ENCODE data around the gene WNT4. TPM values are rescaled to one million over a fixed set of nuclear protein-coding genes. Genes with fewer than 3 reads are reported as not detected.
A peak's percentile ranks its signal among the peaks of the same experiment; 100 is the strongest.

The WNT4 gene
- total and polyA plus RNA-seq, 8 donors = 0.69 to 17.6 (median 4.0) TPM

DNA sequence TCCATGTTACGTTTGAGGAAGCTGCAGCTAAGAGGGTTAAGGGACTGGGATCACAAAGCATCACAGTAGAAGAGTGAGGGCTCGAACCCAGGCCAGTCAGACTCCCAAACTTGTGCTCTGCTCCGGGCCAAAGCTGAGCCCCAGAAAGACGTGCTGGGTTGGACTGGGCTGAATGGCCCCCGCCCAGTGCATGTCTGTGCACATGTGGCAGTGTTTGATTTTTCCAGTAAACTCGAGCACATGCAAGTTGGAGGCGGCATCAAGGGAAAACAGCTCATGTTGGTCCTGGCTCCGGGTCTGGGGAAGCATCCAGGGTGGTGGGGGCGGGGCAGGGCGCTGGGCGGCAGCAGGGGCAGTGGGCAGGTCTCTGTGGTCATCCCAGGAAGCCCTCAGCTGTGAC is 39.8 kb upstream of the WNT4 start:
- no peak for FAIRE-seq
- no peaks in the 10 kb centered on the region for H3K9me3 ChIP-seq
- intact Hi-C loops (cut with DNase I) = no loop called here
- no peak for ATAC-seq
- TF ChIP-seq CTCF (IDR thresholded peaks at IDR 0.05) = no peak
- DNase-seq = no peak
- H3K36me3 ChIP-seq = no peaks in the 10 kb centered on the region
- H3K27ac ChIP-seq = no peak overlapping the region
- H3K4me1 ChIP-seq = no peaks in the 10 kb centered on the region
- no peaks in the 10 kb centered on the region for H3K27me3 ChIP-seq
- 43 to 53% methylated on average over 11 of the region's 11 CpGs for WGBS, 2 donors
- H3K4me3 ChIP-seq = no peak overlapping the region

- FAIRE-seq (no peak), ATAC-seq (no peak), DNase-seq (peak in 1 of 6 donors; percentile 5)
- H3K27ac ChIP-seq = no peak overlapping the region
- intact Hi-C loops (cut with DNase I) = no loop called here
- no peak for TF ChIP-seq CTCF (IDR thresholded peaks at IDR 0.05)
- no peaks in the 10 kb centered on the region for H3K4me1 ChIP-seq
- no peaks in the 10 kb centered on the region for H3K27me3 ChIP-seq
- H3K4me3 ChIP-seq = no peak overlapping the region
- H3K36me3 ChIP-seq = no peaks in the 10 kb centered on the region
- no peaks in the 10 kb centered on the region for H3K9me3 ChIP-seq
- WGBS, 2 donors = 94 to 95% methylated on average over 2 of the region's 2 CpGs
Measured at GRCh38 chr1:22179197-22179803, 36.4 kb upstream of the WNT4 start.

GRCh38 chr1:22177354-22178003 is 34.6 kb upstream of the WNT4 start:
- WGBS, 2 donors = 81% methylated on average over 9 of the region's 9 CpGs
- H3K36me3 ChIP-seq = no peaks in the 10 kb centered on the region
- intact Hi-C loops (cut with DNase I) = no loop called here
- no peaks in the 10 kb centered on the region for H3K4me1 ChIP-seq
- ATAC-seq = no peak
- H3K27me3 ChIP-seq = no peaks in the 10 kb centered on the region
- H3K27ac ChIP-seq = no peak overlapping the region
- no peak for FAIRE-seq
- H3K4me3 ChIP-seq = no peak overlapping the region
- peak in 1 of 6 donors; percentile 8 for DNase-seq
- TF ChIP-seq CTCF (IDR thresholded peaks at IDR 0.05) = no peak
- H3K9me3 ChIP-seq = no peaks in the 10 kb centered on the region

DNA sequence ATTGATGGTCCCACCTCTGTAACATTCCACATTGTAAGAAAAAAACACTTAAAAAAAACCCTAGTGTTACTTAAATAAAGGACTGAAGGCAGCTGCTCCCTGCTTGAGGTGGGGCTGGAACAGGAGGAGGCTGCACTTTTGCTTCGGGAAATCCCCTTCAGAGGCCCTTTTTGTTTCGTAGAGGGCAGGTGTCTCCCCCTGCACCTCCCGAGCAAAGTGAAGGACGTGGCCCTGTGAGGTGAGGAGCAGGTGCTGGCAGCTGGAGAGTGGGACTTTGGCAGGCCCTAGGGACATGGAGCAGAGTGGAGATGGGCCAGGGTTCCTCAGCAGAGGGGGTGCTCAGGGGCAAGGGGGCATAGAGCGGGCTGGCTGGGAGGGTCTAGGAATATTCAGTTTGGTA is 33.4 kb upstream of the WNT4 start:
- H3K4me1 ChIP-seq = no peaks in the 10 kb centered on the region
- no peak overlapping the region for H3K27ac ChIP-seq
- FAIRE-seq = no peak
- H3K36me3 ChIP-seq = no peaks in the 10 kb centered on the region
- intact Hi-C loops (cut with DNase I) = no loop called here
- 42 to 45% methylated on average over 5 of the region's 5 CpGs for WGBS, 2 donors
- DNase-seq = peak in 1 of 6 donors; percentile 31
- H3K9me3 ChIP-seq = no peaks in the 10 kb centered on the region
- TF ChIP-seq CTCF (IDR thresholded peaks at IDR 0.05) = no peak
- no peaks in the 10 kb centered on the region for H3K27me3 ChIP-seq
- peak in 1 of 4 donors; percentile 39 for ATAC-seq
- H3K4me3 ChIP-seq = no peak overlapping the region
